ENCODE results near the gene ACOT8.
"Not testable (repeated sequence)": the region's sequence is repeated elsewhere in the genome, so short reads cannot be mapped to it uniquely, and the experiment has no call there.

ACOT8 gene

DNA sequence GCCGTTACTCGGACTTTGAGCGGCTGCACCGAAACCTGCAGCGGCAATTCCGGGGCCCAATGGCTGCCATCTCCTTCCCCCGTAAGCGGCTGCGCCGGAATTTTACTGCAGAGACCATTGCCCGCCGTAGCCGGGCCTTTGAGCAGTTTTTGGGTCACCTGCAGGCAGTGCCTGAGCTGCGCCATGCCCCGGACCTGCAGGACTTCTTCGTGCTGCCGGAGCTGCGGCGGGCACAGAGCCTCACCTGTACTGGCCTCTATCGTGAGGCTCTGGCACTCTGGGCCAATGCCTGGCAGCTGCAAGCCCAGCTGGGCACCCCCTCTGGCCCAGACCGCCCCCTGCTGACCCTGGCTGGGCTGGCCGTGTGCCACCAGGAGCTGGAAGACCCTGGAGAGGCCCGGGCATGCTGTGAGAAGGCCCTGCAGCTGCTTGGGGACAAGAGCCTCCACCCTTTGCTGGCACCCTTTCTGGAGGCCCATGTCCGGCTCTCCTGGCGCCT, 16.4 kb downstream of the ACOT8 start:
- Histone ChIP-seq H3K36me3 (ENCODE audit: control insufficient read depth in 2 of 2, insufficient read depth in 2 of 2, low read length in 2 of 2) (peaks cover 36 to 52% of the 10 kb centered on the region in 2 donors), H3K4me3 (ENCODE audit: low read length in 2 of 2) (no peak overlapping the region), H3K27me3 (ENCODE audit: control insufficient read depth in 2 of 2, insufficient read depth in 2 of 2, low read length in 2 of 2) (no peaks in the 10 kb centered on the region), H3K9ac (ENCODE audit: low read depth in 1 of 2, low read length in 2 of 2) (no peak overlapping the region), H3K9me3 (ENCODE audit: control insufficient read depth in 2 of 2, low read length in 2 of 2) (no peaks in the 10 kb centered on the region), H3K4me1 (ENCODE audit: control insufficient read depth in 2 of 2, insufficient read depth in 2 of 2, low read length in 2 of 2) (peaks cover 0 to under 1% of the 10 kb centered on the region in 2 donors), H3K27ac (ENCODE audit: low read depth in 2 of 2, low read length in 2 of 2) (no peak overlapping the region)

DNA sequence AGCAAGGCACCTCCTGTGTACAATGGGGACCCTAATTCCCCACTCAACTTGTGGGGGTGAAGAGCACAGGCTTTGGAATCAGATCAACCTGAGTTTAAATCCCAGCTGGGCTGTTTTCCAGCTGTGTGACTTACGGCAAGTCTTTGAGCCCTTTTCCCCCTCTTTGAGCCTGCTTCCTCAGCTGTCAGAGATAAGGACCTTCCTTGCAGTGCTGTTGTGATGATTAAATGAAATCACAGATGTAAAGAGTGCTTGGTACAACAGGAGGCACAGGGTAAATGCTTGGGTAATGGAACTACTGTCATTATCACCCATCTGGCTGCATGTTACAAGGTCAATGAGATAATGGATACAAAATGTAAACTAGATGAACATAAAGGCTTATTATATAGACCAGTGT, 20.4 kb downstream of the ACOT8 start:
- Histone ChIP-seq H3K27ac (ENCODE audit: low read depth in 2 of 2, low read length in 2 of 2) (no peak overlapping the region), H3K9ac (ENCODE audit: low read depth in 1 of 2, low read length in 2 of 2) (no peak overlapping the region), H3K9me3 (ENCODE audit: control insufficient read depth in 2 of 2, low read length in 2 of 2) (no peaks in the 10 kb centered on the region), H3K36me3 (ENCODE audit: control insufficient read depth in 2 of 2, insufficient read depth in 2 of 2, low read length in 2 of 2) (peaks cover 11 to 21% of the 10 kb centered on the region in 2 donors), H3K4me1 (ENCODE audit: control insufficient read depth in 2 of 2, insufficient read depth in 2 of 2, low read length in 2 of 2) (peaks cover 15 to 22% of the 10 kb centered on the region in 2 donors), H3K4me3 (ENCODE audit: low read length in 2 of 2) (no peak overlapping the region), H3K27me3 (ENCODE audit: control insufficient read depth in 2 of 2, insufficient read depth in 2 of 2, low read length in 2 of 2) (no peaks in the 10 kb centered on the region)

DNA sequence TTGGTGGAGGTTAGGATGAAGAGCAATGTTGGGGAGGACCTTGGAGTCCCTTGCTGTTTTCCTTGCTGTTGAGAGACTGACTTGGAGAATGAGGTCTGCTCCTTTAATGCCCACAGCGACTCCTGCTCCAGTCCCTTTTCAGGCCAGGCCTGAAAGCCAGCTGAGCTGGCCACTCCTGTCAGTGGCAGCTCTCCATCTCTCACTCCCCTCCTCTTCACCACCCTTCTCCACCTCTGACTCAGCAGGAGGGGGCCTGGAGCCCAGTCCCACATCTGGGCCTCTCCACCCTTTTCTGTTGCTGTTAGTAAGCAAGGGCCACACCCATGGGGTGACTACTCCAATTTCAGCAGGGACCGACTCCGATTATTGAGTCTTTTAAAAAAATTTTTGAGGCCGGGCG, 21.4 kb downstream of the ACOT8 start:
- H3K4me3 ChIP-seq (ENCODE audit: low read length in 2 of 2) = no peak overlapping the region
- peaks cover 15 to 22% of the 10 kb centered on the region in 2 donors for H3K4me1 ChIP-seq (ENCODE audit: control insufficient read depth in 2 of 2, insufficient read depth in 2 of 2, low read length in 2 of 2)
- H3K9ac ChIP-seq (ENCODE audit: low read depth in 1 of 2, low read length in 2 of 2) = no peak overlapping the region
- H3K27ac ChIP-seq (ENCODE audit: low read depth in 2 of 2, low read length in 2 of 2) = peak overlapping the region; percentile 0 to 2
- peaks cover 3 to 11% of the 10 kb centered on the region in 2 donors for H3K36me3 ChIP-seq (ENCODE audit: control insufficient read depth in 2 of 2, insufficient read depth in 2 of 2, low read length in 2 of 2)
- H3K9me3 ChIP-seq (ENCODE audit: control insufficient read depth in 2 of 2, low read length in 2 of 2) = no peaks in the 10 kb centered on the region
- no peaks in the 10 kb centered on the region for H3K27me3 ChIP-seq (ENCODE audit: control insufficient read depth in 2 of 2, insufficient read depth in 2 of 2, low read length in 2 of 2)

DNA sequence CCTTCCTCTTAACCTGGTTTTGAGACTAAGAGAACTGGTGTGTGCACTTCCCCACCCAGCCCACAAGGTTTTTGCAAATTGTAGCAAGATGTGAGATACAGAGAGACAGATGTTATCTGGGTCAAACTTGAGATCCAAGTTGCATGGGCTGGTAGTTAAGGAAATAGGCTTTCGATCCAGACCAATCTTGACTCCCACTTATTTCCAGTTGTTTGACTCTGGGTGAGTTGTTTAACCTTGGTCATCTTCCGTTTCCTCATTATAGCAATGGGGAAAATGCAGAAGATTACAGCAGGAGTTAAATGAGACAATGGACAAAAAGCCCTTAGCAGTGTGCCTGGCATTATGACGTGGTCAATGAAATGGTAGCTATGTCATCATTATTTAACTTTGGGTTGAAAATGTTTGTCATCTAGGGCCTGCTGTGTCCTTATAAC, 21.8 kb downstream of the ACOT8 start:
- peaks cover 15 to 22% of the 10 kb centered on the region in 2 donors for H3K4me1 ChIP-seq (ENCODE audit: control insufficient read depth in 2 of 2, insufficient read depth in 2 of 2, low read length in 2 of 2)
- peaks cover 3 to 8% of the 10 kb centered on the region in 2 donors for H3K36me3 ChIP-seq (ENCODE audit: control insufficient read depth in 2 of 2, insufficient read depth in 2 of 2, low read length in 2 of 2)
- peak overlapping the region in 1 of 2 donors; percentile 2 for H3K27ac ChIP-seq (ENCODE audit: low read depth in 2 of 2, low read length in 2 of 2)
- H3K27me3 ChIP-seq (ENCODE audit: control insufficient read depth in 2 of 2, insufficient read depth in 2 of 2, low read length in 2 of 2) = no peaks in the 10 kb centered on the region
- no peaks in the 10 kb centered on the region for H3K9me3 ChIP-seq (ENCODE audit: control insufficient read depth in 2 of 2, low read length in 2 of 2)
- H3K4me3 ChIP-seq (ENCODE audit: low read length in 2 of 2) = no peak overlapping the region
- no peak overlapping the region for H3K9ac ChIP-seq (ENCODE audit: low read depth in 1 of 2, low read length in 2 of 2)

DNA sequence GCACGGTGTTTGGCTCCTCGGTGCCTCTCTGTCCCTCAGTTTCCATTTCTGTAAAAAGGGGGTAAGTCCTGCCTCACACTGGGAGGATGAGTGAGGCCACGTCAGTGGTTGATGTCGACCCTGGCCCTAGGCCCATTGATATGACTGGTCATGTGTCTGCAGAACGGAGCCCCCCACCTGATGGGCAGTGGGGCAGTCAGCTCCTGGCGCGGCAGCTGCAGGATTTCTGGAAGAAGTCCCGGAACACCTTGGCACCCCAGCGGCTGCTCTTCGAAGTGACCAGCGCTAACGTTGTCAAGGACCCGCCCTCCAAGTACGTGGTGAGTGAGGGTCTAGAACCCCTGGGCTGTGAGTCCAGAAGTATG, 22.4 kb downstream of the ACOT8 start:
- peak overlapping the region; percentile 52 to 82 for H3K9ac ChIP-seq (ENCODE audit: low read depth in 1 of 2, low read length in 2 of 2)
- peak overlapping the region; percentile 64 to 87 for H3K27ac ChIP-seq (ENCODE audit: low read depth in 2 of 2, low read length in 2 of 2)

DNA sequence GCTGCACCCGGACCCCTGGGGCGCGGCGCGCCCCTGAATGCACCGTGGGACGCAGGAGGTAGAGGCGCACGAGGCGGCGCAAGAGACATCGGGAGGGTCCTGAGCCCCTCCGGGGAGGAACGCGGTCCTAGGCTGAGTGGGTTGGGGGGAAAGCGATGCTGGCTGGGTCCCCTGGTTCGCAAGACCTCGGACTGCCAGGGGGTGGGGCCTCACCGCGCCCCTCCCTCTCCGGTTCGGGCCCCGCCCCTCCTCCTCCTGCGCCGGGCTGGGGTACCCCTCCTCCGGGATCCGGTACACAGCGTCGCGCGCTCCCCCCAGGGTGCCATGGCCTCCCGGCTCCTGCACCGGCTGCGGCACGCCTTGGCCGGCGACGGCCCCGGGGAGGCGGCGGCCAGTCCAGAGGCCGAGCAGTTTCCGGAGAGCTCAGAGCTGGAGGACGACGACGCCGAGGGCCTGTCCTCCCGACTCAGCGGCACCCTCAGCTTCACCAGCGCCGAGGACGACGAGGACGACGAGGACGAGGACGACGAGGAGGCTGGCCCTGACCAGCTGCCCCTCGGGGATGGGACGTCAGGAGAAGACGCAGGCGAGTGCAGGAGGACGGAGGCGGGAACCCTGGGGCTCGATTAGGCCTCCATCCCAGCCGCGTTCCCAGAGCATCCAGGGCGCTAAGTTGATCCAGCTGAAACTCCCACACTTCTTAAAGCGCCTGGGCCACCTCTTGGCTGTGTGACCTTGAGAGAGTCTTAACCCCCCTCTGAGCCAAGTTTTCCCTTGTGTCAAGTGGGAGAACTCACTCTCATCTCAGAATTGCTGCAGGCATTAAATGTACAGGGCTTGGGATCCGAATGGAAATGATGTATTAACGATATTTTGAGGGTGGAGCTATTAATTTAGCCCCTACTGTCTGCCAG, 23.1 kb downstream of the ACOT8 start:
- H3K4me1 ChIP-seq (ENCODE audit: control insufficient read depth in 2 of 2, insufficient read depth in 2 of 2, low read length in 2 of 2) = peaks cover 15 to 22% of the 10 kb centered on the region in 2 donors
- H3K27ac ChIP-seq (ENCODE audit: low read depth in 2 of 2, low read length in 2 of 2) = peak overlapping the region; percentile 64 to 87
- H3K36me3 ChIP-seq (ENCODE audit: control insufficient read depth in 2 of 2, insufficient read depth in 2 of 2, low read length in 2 of 2) = peaks cover 3 to 4% of the 10 kb centered on the region in 2 donors

More for the DNA sequence above, 22.4 kb downstream of the ACOT8 start:
- Histone ChIP-seq H3K27me3 (ENCODE audit: control insufficient read depth in 2 of 2, insufficient read depth in 2 of 2, low read length in 2 of 2) (no peaks in the 10 kb centered on the region), H3K36me3 (ENCODE audit: control insufficient read depth in 2 of 2, insufficient read depth in 2 of 2, low read length in 2 of 2) (peaks cover 3 to 5% of the 10 kb centered on the region in 2 donors), H3K4me3 (ENCODE audit: low read length in 2 of 2) (peak overlapping the region; percentile 68 to 77), H3K4me1 (ENCODE audit: control insufficient read depth in 2 of 2, insufficient read depth in 2 of 2, low read length in 2 of 2) (peaks cover 15 to 22% of the 10 kb centered on the region in 2 donors), H3K9me3 (ENCODE audit: control insufficient read depth in 2 of 2, low read length in 2 of 2) (no peaks in the 10 kb centered on the region)

DNA sequence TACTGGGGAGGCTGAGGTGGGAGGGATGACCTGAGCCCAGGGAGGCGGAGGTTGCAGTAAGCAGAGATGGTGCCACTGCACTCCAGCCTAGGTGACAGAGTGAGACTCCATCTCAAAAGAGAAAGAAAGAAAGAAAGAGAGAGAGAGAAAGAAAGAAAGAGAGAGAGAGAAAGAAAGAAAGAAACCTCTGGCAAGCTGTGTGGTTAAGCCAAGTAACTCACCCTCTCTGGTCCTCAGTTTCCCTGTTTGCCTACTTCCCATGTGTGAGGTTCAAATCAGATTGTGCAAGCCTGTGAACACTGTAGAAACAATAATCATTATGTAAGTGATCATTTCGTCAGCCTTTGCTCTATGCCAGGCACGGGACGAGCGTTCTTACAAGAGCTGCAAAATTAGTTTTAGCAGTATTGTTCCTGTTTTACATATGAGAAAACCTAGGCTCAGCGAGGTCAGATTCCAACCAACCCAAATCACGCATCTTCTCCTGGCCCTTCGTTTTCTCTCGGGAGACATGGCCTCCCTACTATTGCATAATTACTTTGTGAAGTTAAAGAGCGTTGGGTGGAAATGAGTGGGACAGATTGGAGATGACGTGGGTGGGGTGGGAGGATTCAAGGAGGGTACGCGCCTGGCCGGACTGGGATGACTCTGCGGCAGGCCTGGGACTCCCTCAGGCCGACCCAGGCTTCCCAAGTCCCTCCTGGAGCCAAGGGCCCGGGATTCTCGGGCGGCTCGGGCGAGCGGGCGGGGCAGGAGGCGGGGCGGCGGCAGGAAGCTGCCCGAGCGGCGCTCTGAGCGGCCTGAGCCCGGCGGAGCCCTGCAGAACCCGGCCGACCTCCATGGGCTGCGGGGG, 23.9 kb downstream of the ACOT8 start, which contains the start of gene SNX21:
SNX21 (plus strand) TSS at position 770 of the 853 bp plus-strand sequence. CDS start 121 bp downstream, outside the sequence.
- Histone ChIP-seq H3K9ac (ENCODE audit: low read depth in 1 of 2, low read length in 2 of 2) (peak within 1 kb of the TSS; percentile 52 to 82), H3K9me3 (ENCODE audit: control insufficient read depth in 2 of 2, low read length in 2 of 2) (no peaks in the 10 kb centered on the region), H3K36me3 (ENCODE audit: control insufficient read depth in 2 of 2, insufficient read depth in 2 of 2, low read length in 2 of 2) (peaks cover 3 to 4% of the 10 kb centered on the region in 2 donors), H3K27ac (ENCODE audit: low read depth in 2 of 2, low read length in 2 of 2) (peak within 1 kb of the TSS; percentile 64 to 87), H3K27me3 (ENCODE audit: control insufficient read depth in 2 of 2, insufficient read depth in 2 of 2, low read length in 2 of 2) (no peaks in the 10 kb centered on the region), H3K4me3 (ENCODE audit: low read length in 2 of 2) (peak within 1 kb of the TSS; percentile 68 to 77), H3K4me1 (ENCODE audit: control insufficient read depth in 2 of 2, insufficient read depth in 2 of 2, low read length in 2 of 2) (peaks cover 15 to 22% of the 10 kb centered on the region in 2 donors)

More for the DNA sequence above, 23.1 kb downstream of the ACOT8 start:
- no peaks in the 10 kb centered on the region for H3K27me3 ChIP-seq (ENCODE audit: control insufficient read depth in 2 of 2, insufficient read depth in 2 of 2, low read length in 2 of 2)
- peak overlapping the region; percentile 68 to 77 for H3K4me3 ChIP-seq (ENCODE audit: low read length in 2 of 2)
- H3K9ac ChIP-seq (ENCODE audit: low read depth in 1 of 2, low read length in 2 of 2) = peak overlapping the region; percentile 52 to 82
- H3K9me3 ChIP-seq (ENCODE audit: control insufficient read depth in 2 of 2, low read length in 2 of 2) = no peaks in the 10 kb centered on the region

DNA sequence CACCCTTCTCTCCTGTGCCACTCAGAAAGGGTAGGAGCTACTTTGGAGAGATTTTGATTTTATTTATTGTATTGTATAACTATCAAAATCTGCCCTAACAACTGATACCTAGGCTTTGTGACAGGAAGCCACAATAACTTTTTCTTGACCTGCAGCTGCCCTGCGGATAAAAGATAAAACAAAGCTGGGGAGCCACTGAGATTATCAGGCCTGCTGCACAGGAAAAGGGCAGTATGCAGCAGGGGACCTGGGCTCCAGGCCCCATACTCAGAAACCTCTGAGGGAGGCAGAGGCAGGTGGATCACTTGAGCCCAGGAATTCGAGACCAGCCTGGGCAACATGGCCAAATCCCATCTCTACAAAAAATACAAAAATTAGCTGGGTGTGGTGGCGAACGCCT, 24.6 kb downstream of the ACOT8 start:
- Histone ChIP-seq H3K27me3 (ENCODE audit: control insufficient read depth in 2 of 2, insufficient read depth in 2 of 2, low read length in 2 of 2) (no peaks in the 10 kb centered on the region), H3K4me3 (ENCODE audit: low read length in 2 of 2) (no peak overlapping the region), H3K9ac (ENCODE audit: low read depth in 1 of 2, low read length in 2 of 2) (peak overlapping the region in 1 of 2 donors; percentile 15), H3K4me1 (ENCODE audit: control insufficient read depth in 2 of 2, insufficient read depth in 2 of 2, low read length in 2 of 2) (peaks cover 15 to 22% of the 10 kb centered on the region in 2 donors), H3K27ac (ENCODE audit: low read depth in 2 of 2, low read length in 2 of 2) (peak overlapping the region; percentile 64 to 87), H3K9me3 (ENCODE audit: control insufficient read depth in 2 of 2, low read length in 2 of 2) (no peaks in the 10 kb centered on the region), H3K36me3 (ENCODE audit: control insufficient read depth in 2 of 2, insufficient read depth in 2 of 2, low read length in 2 of 2) (peaks cover 3 to 4% of the 10 kb centered on the region in 2 donors)

DNA sequence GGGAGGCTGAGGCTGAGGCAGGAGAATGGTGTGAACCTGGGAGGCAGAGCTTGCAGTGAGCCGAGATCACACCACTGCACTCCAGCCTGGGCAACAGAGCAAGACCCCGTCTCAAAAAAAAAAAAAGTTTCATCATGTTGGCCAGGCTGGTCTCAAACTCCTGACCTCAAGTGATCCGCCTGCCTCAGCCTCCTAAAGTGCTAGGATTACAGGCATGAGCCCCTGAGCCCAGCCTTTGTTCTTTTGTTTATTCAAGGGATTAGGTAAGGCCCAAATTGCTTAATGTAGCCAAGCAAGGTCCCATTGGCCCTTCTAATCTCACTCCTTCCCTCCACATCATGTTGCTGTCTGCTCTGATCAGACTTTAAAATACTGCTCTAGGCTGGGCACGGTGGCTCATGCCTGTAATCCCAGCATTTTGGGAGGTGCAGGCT, 27.5 kb downstream of the ACOT8 start:
- H3K9me3 ChIP-seq (ENCODE audit: control insufficient read depth in 2 of 2, low read length in 2 of 2); H3K27ac ChIP-seq (ENCODE audit: low read depth in 2 of 2, low read length in 2 of 2); H3K27me3 ChIP-seq (ENCODE audit: control insufficient read depth in 2 of 2, insufficient read depth in 2 of 2, low read length in 2 of 2); H3K4me3 ChIP-seq (ENCODE audit: low read length in 2 of 2); H3K9ac ChIP-seq (ENCODE audit: low read depth in 1 of 2, low read length in 2 of 2); H3K36me3 ChIP-seq (ENCODE audit: control insufficient read depth in 2 of 2, insufficient read depth in 2 of 2, low read length in 2 of 2): not testable (repeated sequence)
- peaks cover 9 to 18% of the 10 kb centered on the region in 2 donors for H3K4me1 ChIP-seq (ENCODE audit: control insufficient read depth in 2 of 2, insufficient read depth in 2 of 2, low read length in 2 of 2)
